Ovary (tissue), 9 donors: ENCODE measurements around the gene NXPH3. TPM values are rescaled to one million over a fixed set of nuclear protein-coding genes. Genes with fewer than 3 reads are reported as not detected.

Source experiments
- DNase-seq, 5 donors: peaks; one replicate each; pipeline ENCODE4 v3.0.0-alpha.2; 2019 to 2020
- H3K27ac ChIP-seq, 2 donors: fragments of 200-600 bp; one replicate each; pipeline versions ENCODE4 v1.5.1 to v1.8.0; 2019 to 2022
- H3K27me3 ChIP-seq: fragments of 200-600 bp; one replicate; pipeline ENCODE4 v1.8.0; 2022
- H3K36me3 ChIP-seq: fragments of 200-600 bp; sonication (generic); one replicate; pipeline ENCODE4 v1.5.1; 2019
- H3K4me1 ChIP-seq: one replicate; pipeline ENCODE4 v1.8.1; 2013; ENCODE audit warnings: mild to moderate bottlenecking, moderate library complexity; ENCODE audit not compliant: insufficient read depth
- H3K4me3 ChIP-seq: fragments of 200-600 bp; sonication (generic); one replicate; pipeline ENCODE4 v1.5.1; 2017
- H3K9me3 ChIP-seq, 2 donors: fragments of 200-600 bp in 1 of 2; sonication (generic) in 1 of 2; one replicate each; pipeline versions ENCODE4 v1.5.1 to v1.8.1; 2013 to 2019; ENCODE audit warnings: mild to moderate bottlenecking in 1 of 2, moderate library complexity in 1 of 2
- CTCF ChIP-seq, 3 donors: fragments of 450-650 bp in 2 of 3; fragments of 200-600 bp in 1 of 3; IDR thresholded peaks; one replicate each; pipeline versions ENCODE4 v1.5.1 to v1.8.0; 2016 to 2022; ENCODE audit warnings: antibody characterized with exemption in 3 of 3, mild to moderate bottlenecking in 1 of 3
- EP300 ChIP-seq: sonication (generic); formaldehyde crosslinking; IDR thresholded peaks from one replicate; pipeline ENCODE4 v1.6.1; 2017; ENCODE audit warnings: antibody characterized with exemption
- POLR2A ChIP-seq: fragments of 450-650 bp; IDR thresholded peaks from one replicate; pipeline ENCODE4 v1.6.1; 2017; ENCODE audit warnings: antibody characterized with exemption, mild to moderate bottlenecking, moderate library complexity
- WGBS, 3 donors: extraction: QIAGEN DNeasy Blood & Tissue Kit in 1 of 3; methylation state at CpG; one replicate each; pipeline versions ENCODE4 v1.1.5 to v1.1.7; 2013 to 2017; 5-methylcytosine and 5-hydroxymethylcytosine counted together
- intact Hi-C, 4 donors: fragments of 100-400 bp; cut with DNase I; formaldehyde crosslinking; loops; one replicate each; pipeline versions ENCODE4 v1.11.0 to v1.15.1; 2022 to 2023
- polyA plus RNA-seq, 2 donors: library from polyadenylated mRNA; stranded (reverse); fragments of 200-250 nt in 1 of 2; fragments of 350-450 nt in 1 of 2; fragmentation: Illumina TruSeq in 1 of 2; extraction: RNeasy Lipid Tissue Mini Kit (QIAGEN cat#74804) in 1 of 2; gene quantifications; one replicate each; pipeline ENCODE4 v1.2.3, GENCODE V29; 2013 to 2014
- total RNA-seq, 7 donors: library from RNA; depleted of rRNA in 2 of 7; stranded (reverse); fragments of >200 nt in 2 of 7; fragmentation: NEBNext Ultra II Directional in 3 of 7; extraction: Animal tissue kit (Norgen Biotek cat#: 25700) in 3 of 7; gene quantifications; one replicate each; pipeline versions ENCODE4 v1.1.0 to v1.2.4, GENCODE V29; 2016 to 2023
- donor health status: DM: no; HTN: no; CAD: no; lungs with moderate emphysema.
- donor health status: DM: no; HTN: no; CAD: no.
- donor health status: Bipolar disorder and iron deficiency.
- donor health status: DM: yes; HTN: yes; CAD: no.
- donor health status: DM: no; HTN: no; CAD: no.
- donor health status: DM: yes; HTN: yes; CAD: no.

The NXPH3 gene
- total and polyA plus RNA-seq, 9 donors: 1.2 to 26.0 (median 10.7) TPM

- 65 to 73% (median 66%) methylated on average over 9 of the region's 9 CpGs for WGBS, 3 donors
- DNase-seq: no peak
- Histone ChIP-seq H3K9me3 (no peaks in the 10 kb centered on the region), H3K36me3 (no peaks in the 10 kb centered on the region), H3K27ac (no peak overlapping the region), H3K27me3 (no peaks in the 10 kb centered on the region), H3K4me3 (no peak overlapping the region), H3K4me1 (no peaks in the 10 kb centered on the region)
- TF ChIP-seq EP300: no peak
- TF ChIP-seq CTCF (IDR thresholded peaks at IDR 0.05): no peak
- TF ChIP-seq POLR2A: no peak
- intact Hi-C loops: loop anchor here in 1 of 4 donors (10.0 kb wide), 1 partner anchor 233 kb away; no protein-coding TSS in a partner anchor
Measured at GRCh38 chr17:49547566-49547965, 28.1 kb upstream of the NXPH3 start.

- H3K36me3 ChIP-seq: no peaks in the 10 kb centered on the region
- no peaks in the 10 kb centered on the region for H3K27me3 ChIP-seq
- no peaks in the 10 kb centered on the region for H3K9me3 ChIP-seq
- no peaks in the 10 kb centered on the region for H3K4me1 ChIP-seq
- intact Hi-C loops: loop anchor here in 1 of 4 donors (10.0 kb wide), 1 partner anchor 233 kb away; no protein-coding TSS in a partner anchor
- WGBS, 3 donors: 53 to 64% (median 54%) methylated on average over 10 to 12 of the region's 12 CpGs
- H3K4me3 ChIP-seq: no peak overlapping the region
- TF ChIP-seq EP300 (no peak), CTCF (IDR thresholded peaks at IDR 0.05) (no peak), POLR2A (no peak)
- no peak for DNase-seq
- no peak overlapping the region for H3K27ac ChIP-seq
Measured at GRCh38 chr17:49548051-49548505, 27.6 kb upstream of the NXPH3 start.

GRCh38 chr17:49548506-49549310, 27.0 kb upstream of the NXPH3 start:
- 85 to 92% (median 87%) methylated on average over 8 of the region's 8 CpGs for WGBS, 3 donors
- H3K27ac ChIP-seq: no peak overlapping the region
- DNase-seq: no peak
- H3K36me3 ChIP-seq: no peaks in the 10 kb centered on the region
- TF ChIP-seq EP300 (no peak), CTCF (IDR thresholded peaks at IDR 0.05) (no peak), POLR2A (no peak)
- intact Hi-C loops: loop anchor here in 1 of 4 donors (10.0 kb wide), 1 partner anchor 234 kb away; no protein-coding TSS in a partner anchor
- H3K27me3 ChIP-seq: no peaks in the 10 kb centered on the region
- no peak overlapping the region for H3K4me3 ChIP-seq
- no peaks in the 10 kb centered on the region for H3K4me1 ChIP-seq
- H3K9me3 ChIP-seq: no peaks in the 10 kb centered on the region

- no peaks in the 10 kb centered on the region for H3K9me3 ChIP-seq
- TF ChIP-seq EP300 (no peak), CTCF (IDR thresholded peaks at IDR 0.05) (no peak), POLR2A (no peak)
- 91 to 97% (median 96%) methylated on average over 6 of the region's 6 CpGs for WGBS, 3 donors
- H3K4me3 ChIP-seq: no peak overlapping the region
- H3K27me3 ChIP-seq: no peaks in the 10 kb centered on the region
- no peaks in the 10 kb centered on the region for H3K36me3 ChIP-seq
- no peak overlapping the region for H3K27ac ChIP-seq
- no peaks in the 10 kb centered on the region for H3K4me1 ChIP-seq
- no peak for DNase-seq
- intact Hi-C loops: loop anchor here in 1 of 4 donors (10.0 kb wide), 1 partner anchor 234 kb away; no protein-coding TSS in a partner anchor
Measured at GRCh38 chr17:49549311-49549605, 26.4 kb upstream of the NXPH3 start.
